NB4 (cell line): ENCODE data around the gene ARHGAP12.

Experiments
- CTCF ChIP-seq: IDR thresholded peaks from one replicate; pipeline ENCODE4 v1.5.1; 2012; ENCODE audit warnings: low read depth, low read length
- MAX ChIP-seq: IDR thresholded peaks from 2 replicates; pipeline ENCODE4 v1.6.1; 2011; ENCODE audit warnings: low read depth, low read length

- no peak for TF ChIP-seq CTCF
- TF ChIP-seq MAX, result no peak
Observed at GRCh38 chr10:31912289-31912688, 16.3 kb downstream of the ARHGAP12 start.
